Esophagus muscularis mucosa (tissue), 3 donors: Measurements from ENCODE around the gene SPTBN4.

Experiments used
- CTCF ChIP-seq, 3 experiments: fragments of 200-600 bp in 2 of 3; fragments of 450-650 bp in 1 of 3; sonication (generic) in 2 of 3; IDR thresholded peaks; one replicate each; pipeline ENCODE4 v1.5.1; 2017 to 2019; ENCODE audit warnings: antibody characterized with exemption in 3 of 3, mild to moderate bottlenecking in 2 of 3, moderate library complexity in 1 of 3
- EP300 ChIP-seq: sonication (generic); formaldehyde crosslinking; IDR thresholded peaks from one replicate; pipeline ENCODE4 v1.6.1; 2017; ENCODE audit warnings: antibody characterized with exemption

DNA sequence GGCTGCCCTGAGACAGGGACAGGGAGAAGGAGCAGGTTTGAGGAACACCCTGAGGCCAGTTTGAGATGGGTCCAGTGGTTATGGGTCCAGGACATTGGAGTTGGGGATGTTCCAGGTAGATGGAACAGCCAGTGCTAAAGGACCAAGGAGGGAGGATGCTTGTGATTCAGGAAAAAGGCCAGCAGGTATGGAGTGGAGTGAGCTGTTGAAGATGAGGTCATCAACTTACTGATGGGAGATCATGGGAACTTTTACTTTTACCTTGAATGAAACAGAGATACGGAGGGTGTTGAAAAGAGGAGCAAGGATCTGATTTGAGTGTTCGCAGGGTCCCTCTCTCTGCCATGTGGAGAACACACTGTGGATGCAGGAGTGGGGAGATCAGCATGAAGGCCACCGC lies 25.5 kb downstream of the SPTBN4 start:
- TF ChIP-seq CTCF (IDR thresholded peaks at IDR 0.05) (no peak), EP300 (no peak)
